Measurements from ENCODE around the gene CDC37L1.

GRCh38 chr9:4716163-4716562 is 36.8 kb downstream of the CDC37L1 start:
- TF ChIP-seq ZBTB33 (CRISPR knock-in tag; IDR thresholded peaks at IDR 0.05) = no peak
- TF ChIP-seq TBL1XR1 (IDR thresholded peaks at IDR 0.05; ENCODE audit: low read length in 2 of 2) = no peak
- no peak for TF ChIP-seq MYC (IDR thresholded peaks at IDR 0.05; ENCODE audit: low read depth, low read length)
- no peak for TF ChIP-seq MYC (CRISPR knock-in tag; IDR thresholded peaks at IDR 0.05; ENCODE audit: borderline replicate concordance, low read depth)
- no peak for TF ChIP-seq ZNF140 (CRISPR knock-in tag; IDR thresholded peaks at IDR 0.05)
- TF ChIP-seq CHD2 (IDR thresholded peaks at IDR 0.05; ENCODE audit: low read depth, low read length) = no peak
- TF ChIP-seq POLR2A (conservative IDR thresholded peaks at IDR 0.05) = no peak
- TF ChIP-seq ZNF561 (CRISPR knock-in tag; conservative IDR thresholded peaks at IDR 0.05) = no peak
- TF ChIP-seq NCOA1 (IDR thresholded peaks at IDR 0.05; ENCODE audit: low read depth) = no peak
- TF ChIP-seq PHF20 (IDR thresholded peaks at IDR 0.05; ENCODE audit: partially characterized antibody) = no peak
